Stimulated activated naive CD4-positive, alpha-beta T cell (primary cell): ENCODE data around the gene ZSWIM8.
"Not testable (repeated sequence)": the region's sequence is repeated elsewhere in the genome, so short reads cannot be mapped to it uniquely, and the experiment has no call there.

Experiments
- DNase-seq, 6 experiments: peaks; one replicate each; lab custom pipeline; 2025; lab: John Stamatoyannopoulos, UW

Gene ZSWIM8

GRCh38 chr10:73774637-73775036 lies 10.8 kb upstream of the ZSWIM8 start:
- DNase-seq: no peak

GRCh38 chr10:73779018-73779417 lies 6.4 kb upstream of the ZSWIM8 start:
- no peak for DNase-seq

GRCh38 chr10:73779539-73780197 lies 5.7 kb upstream of the ZSWIM8 start:
- no peak for DNase-seq

- no peak for DNase-seq
These were observed 5.1 kb upstream of the ZSWIM8 start for GRCh38 chr10:73780301-73780700.

- no peak for DNase-seq
These were observed 4.4 kb upstream of the ZSWIM8 start for GRCh38 chr10:73780966-73781365.

- DNase-seq: no peak
These were observed 3.9 kb upstream of the ZSWIM8 start for GRCh38 chr10:73781548-73781878.

- peak; percentile 76 to 94 (median 84) for DNase-seq
These were observed 3.3 kb upstream of the ZSWIM8 start, which contains the start of gene CHCHD1 for GRCh38 chr10:73781879-73782748. Gene CHCHD1, plus strand, starts transcription at chr10:73782048. Its CDS starts 28 bp downstream, at chr10:73782076.

- DNase-seq: no peak
These were observed 2.7 kb upstream of the ZSWIM8 start for GRCh38 chr10:73782749-73783085.

GRCh38 chr10:73785721-73786511 lies 510 bp downstream of the ZSWIM8 start:
- peak; percentile 37 to 76 (median 58) for DNase-seq

- DNase-seq: no peak
These were observed 1.1 kb downstream of the ZSWIM8 start for GRCh38 chr10:73786512-73786885.

GRCh38 chr10:73787031-73787800 lies 1.8 kb downstream of the ZSWIM8 start:
- DNase-seq: not testable (repeated sequence)

- DNase-seq: no peak
These were observed 3.7 kb downstream of the ZSWIM8 start for GRCh38 chr10:73788864-73789658.

GRCh38 chr10:73789659-73790055 lies 4.3 kb downstream of the ZSWIM8 start:
- no peak for DNase-seq

GRCh38 chr10:73790886-73791625 lies 5.7 kb downstream of the ZSWIM8 start:
- no peak for DNase-seq

- DNase-seq: no peak
These were observed 6.5 kb downstream of the ZSWIM8 start for GRCh38 chr10:73791871-73792400.

- no peak for DNase-seq
These were observed 8.1 kb downstream of the ZSWIM8 start for GRCh38 chr10:73793456-73793855.

- DNase-seq: not testable (repeated sequence)
These were observed 10.1 kb downstream of the ZSWIM8 start for GRCh38 chr10:73795491-73795890.

- DNase-seq: not testable (repeated sequence)
These were observed 10.6 kb downstream of the ZSWIM8 start for GRCh38 chr10:73796035-73796434.

GRCh38 chr10:73796766-73797165 lies 11.4 kb downstream of the ZSWIM8 start:
- DNase-seq: no peak
